ENCODE data around the gene ZRANB3.

ZRANB3 gene

DNA sequence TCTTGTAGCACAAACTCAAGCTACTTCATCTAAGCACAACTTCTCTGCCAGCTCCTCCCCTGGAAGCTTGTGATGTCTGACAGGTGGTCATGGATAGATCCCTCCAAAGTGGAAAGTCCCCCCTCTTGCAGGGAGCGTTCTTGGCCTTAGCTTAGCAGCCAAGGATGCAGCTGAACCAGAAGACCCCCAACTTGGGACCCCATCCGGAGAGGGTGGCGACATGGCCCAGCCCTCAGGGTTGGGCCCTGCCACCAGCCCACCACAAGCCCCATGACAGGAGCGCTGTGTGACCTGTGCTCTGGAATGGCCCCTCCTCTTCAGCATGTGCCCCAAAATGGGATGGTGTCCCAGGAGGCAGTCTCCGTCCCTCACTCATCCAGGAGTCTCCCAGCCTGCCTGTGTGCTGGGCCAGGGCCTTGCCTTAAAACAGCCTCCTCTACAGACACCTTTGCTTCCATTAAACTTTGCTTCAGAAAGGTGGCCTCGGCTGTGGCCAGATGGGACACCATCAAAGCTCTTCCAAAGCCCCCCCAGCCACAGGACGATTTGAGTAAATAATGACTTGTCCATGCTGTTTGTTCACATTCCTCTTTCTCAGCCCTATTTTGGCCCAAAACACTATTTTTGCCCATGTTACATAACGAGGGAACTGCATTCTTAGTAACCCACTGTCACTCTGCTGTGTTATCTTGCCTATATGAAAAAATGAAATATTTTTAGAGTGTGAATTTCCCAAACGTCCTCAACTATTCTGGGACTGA is 356.8 kb downstream of the ZRANB3 start:
- TF ChIP-seq, protein P1, sequence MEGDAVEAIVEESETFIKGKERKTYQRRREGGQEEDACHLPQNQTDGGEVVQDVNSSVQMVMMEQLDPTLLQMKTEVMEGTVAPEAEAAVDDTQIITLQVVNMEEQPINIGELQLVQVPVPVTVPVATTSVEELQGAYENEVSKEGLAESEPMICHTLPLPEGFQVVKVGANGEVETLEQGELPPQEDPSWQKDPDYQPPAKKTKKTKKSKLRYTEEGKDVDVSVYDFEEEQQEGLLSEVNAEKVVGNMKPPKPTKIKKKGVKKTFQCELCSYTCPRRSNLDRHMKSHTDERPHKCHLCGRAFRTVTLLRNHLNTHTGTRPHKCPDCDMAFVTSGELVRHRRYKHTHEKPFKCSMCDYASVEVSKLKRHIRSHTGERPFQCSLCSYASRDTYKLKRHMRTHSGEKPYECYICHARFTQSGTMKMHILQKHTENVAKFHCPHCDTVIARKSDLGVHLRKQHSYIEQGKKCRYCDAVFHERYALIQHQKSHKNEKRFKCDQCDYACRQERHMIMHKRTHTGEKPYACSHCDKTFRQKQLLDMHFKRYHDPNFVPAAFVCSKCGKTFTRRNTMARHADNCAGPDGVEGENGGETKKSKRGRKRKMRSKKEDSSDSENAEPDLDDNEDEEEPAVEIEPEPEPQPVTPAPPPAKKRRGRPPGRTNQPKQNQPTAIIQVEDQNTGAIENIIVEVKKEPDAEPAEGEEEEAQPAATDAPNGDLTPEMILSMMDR (IDR thresholded peaks at IDR 0.05; ENCODE audit: low read depth, low read length, missing control alignments): no peak
- no peak for DNase-seq
- Histone ChIP-seq H3K27ac (no peak overlapping the region), H3K4me3 (ENCODE audit: low read depth, low read length) (no peak overlapping the region), H3K27me3 (replicated peaks) (no peaks in the 10 kb centered on the region), H3K36me3 (replicated peaks) (peaks cover 21% of the 10 kb centered on the region)
- in situ Hi-C loops (cut with HindIII; ENCODE audit: low pct_ligation_motif_present, low sequenced_read_pairs): no loop called here

DNA sequence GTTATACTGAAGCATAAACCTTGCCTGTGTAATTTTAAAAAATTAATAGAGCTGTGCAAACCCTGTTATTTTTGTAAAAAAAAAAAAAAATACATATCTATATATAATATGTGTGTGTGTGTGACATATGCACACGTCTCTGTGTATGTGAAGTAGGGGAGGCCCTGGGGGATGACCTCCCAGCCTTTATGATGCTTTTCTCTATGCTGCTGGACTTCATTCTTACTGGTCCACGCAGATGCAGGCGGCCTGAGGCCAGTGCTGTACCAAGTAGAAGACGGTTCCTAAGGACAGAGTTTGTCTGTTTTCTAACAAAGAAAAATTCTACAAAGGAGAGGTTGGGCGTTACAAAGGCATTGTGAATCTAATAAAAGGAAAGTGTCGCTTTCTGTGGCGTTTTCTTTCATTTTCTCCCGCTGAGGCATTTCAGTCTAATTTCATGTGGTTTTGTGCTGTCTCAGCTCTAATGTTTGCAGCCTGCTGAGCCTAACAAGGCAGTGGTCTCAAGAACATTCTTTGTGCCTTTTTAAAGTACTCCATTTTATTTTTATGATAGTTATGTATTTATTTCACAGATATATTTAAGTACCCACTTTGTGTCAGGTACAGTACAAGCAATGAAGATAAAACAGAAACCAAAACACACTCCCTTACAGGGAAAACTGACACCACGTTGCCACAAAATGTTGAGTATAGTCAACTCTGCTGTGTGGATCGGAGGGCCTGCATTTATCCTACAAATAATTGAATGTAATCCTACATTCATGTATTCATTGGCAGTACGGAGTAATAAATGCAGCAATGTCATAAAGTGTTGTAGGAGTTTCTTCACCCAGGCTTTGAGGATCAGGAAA is 360.9 kb downstream of the ZRANB3 start:
- in situ Hi-C loops (cut with HindIII; ENCODE audit: low pct_ligation_motif_present, low sequenced_read_pairs): no loop called here
- H3K4me3 ChIP-seq (ENCODE audit: low read depth, low read length): no peak overlapping the region
- no peak overlapping the region for H3K27ac ChIP-seq
- no peak for DNase-seq
- H3K36me3 ChIP-seq (replicated peaks): peaks cover 32% of the 10 kb centered on the region
- TF ChIP-seq, protein P1 (IDR thresholded peaks at IDR 0.05; ENCODE audit: low read depth, low read length, missing control alignments): no peak
- no peaks in the 10 kb centered on the region for H3K27me3 ChIP-seq (replicated peaks)

DNA sequence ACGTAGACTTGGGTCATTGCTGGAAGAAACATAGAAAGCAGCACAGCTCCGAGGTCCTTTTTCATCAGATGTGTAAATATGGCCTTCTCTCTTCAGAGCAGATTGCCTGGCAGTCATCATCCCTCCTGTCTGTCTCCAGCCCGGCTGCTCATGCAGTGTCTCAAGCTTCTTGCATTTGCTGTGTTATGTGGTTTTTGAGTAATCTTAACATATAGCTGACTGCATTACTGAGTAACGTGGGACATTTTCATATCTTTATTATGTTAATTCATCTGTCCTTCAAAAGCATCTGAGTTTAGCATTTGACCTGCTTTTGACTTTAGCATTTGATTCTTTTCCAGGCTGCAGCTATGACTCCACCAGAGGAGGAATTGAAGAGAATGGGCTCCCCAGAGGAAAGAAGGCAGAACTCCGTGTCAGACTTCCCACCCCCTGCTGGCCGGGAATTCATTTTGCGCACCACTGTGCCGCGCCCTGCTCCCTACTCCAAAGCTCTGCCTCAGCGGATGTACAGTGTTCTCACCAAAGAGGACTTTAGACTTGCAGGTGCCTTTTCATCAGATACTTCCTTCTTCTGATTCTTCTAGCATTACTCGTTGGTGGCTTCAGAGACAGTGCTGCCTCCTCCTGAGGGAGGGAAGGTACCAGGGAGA is 362.7 kb downstream of the ZRANB3 start:
- TF ChIP-seq, protein P1 (IDR thresholded peaks at IDR 0.05; ENCODE audit: low read depth, low read length, missing control alignments): no peak
- no peak overlapping the region for H3K4me3 ChIP-seq (ENCODE audit: low read depth, low read length)
- DNase-seq: no peak
- H3K27ac ChIP-seq: no peak overlapping the region
- in situ Hi-C loops (cut with HindIII; ENCODE audit: low pct_ligation_motif_present, low sequenced_read_pairs): no loop called here
- no peaks in the 10 kb centered on the region for H3K27me3 ChIP-seq (replicated peaks)
- peaks cover 36% of the 10 kb centered on the region for H3K36me3 ChIP-seq (replicated peaks)

- Histone ChIP-seq H3K27ac (no peak overlapping the region), H3K36me3 (replicated peaks) (peaks cover 35% of the 10 kb centered on the region)
- in situ Hi-C loops (cut with HindIII; ENCODE audit: low pct_ligation_motif_present, low sequenced_read_pairs): no loop called here
Measured at GRCh38 chr2:135167273-135167672, 363.7 kb downstream of the ZRANB3 start.

DNA sequence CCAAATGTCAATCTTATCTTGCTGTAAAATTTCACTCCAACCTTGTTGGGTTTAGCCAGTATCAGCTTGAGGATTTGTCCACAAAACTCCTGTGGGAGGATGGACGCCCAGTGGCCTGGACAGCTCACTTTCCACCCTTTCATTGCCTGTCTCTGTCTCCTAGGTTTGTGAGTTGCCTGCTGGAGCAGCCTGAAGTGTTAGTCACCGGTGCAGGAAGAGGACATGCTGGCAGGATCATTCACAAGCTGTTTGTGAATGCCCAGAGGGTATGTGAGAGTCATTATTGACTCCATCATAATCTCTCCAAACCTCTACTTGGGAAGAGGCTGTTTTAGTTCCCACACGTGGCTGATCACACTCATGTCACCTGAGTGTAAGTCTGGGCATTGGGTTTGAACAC is 366.6 kb downstream of the ZRANB3 start:
- Histone ChIP-seq H3K27ac (peak overlapping the region; percentile 61), H3K36me3 (replicated peaks) (peaks cover 25% of the 10 kb centered on the region), H3K4me3 (ENCODE audit: low read depth, low read length) (no peak overlapping the region), H3K27me3 (replicated peaks) (no peaks in the 10 kb centered on the region)
- peak; percentile 85 for DNase-seq
- in situ Hi-C loops (cut with HindIII; ENCODE audit: low pct_ligation_motif_present, low sequenced_read_pairs): no loop called here
- TF ChIP-seq, protein P1 (IDR thresholded peaks at IDR 0.05; ENCODE audit: low read depth, low read length, missing control alignments): no peak

More at GRCh38 chr2:135167273-135167672, 363.7 kb downstream of the ZRANB3 start:
- Histone ChIP-seq H3K27me3 (replicated peaks) (no peaks in the 10 kb centered on the region), H3K4me3 (ENCODE audit: low read depth, low read length) (no peak overlapping the region)
- DNase-seq: no peak
- TF ChIP-seq, protein P1 (IDR thresholded peaks at IDR 0.05; ENCODE audit: low read depth, low read length, missing control alignments): no peak

Measured in brain microvascular endothelial cell (primary cell).